Measurements from ENCODE around the gene AMPH. TPM values are rescaled to one million over a fixed set of nuclear protein-coding genes. Genes with fewer than 3 reads are reported as not detected.

Gene AMPH
- total RNA-seq, 1 experiment from 2014 or later = 9.0 TPM

GRCh38 chr7:38368191-38368605 is 263.0 kb downstream of the AMPH start:
- Mint-ChIP-seq H3K27ac (no peak overlapping the region; the same call in 1 of the 2 replicates), H3K4me3 (no peak overlapping the region), H3K36me3 (no peaks in the 10 kb centered on the region), H3K4me1 (peaks cover 17% of the 10 kb centered on the region), H3K9me3 (peaks cover 6% of the 10 kb centered on the region; the same call in 1 of the 2 replicates), H3K27me3 (ENCODE audit: low read depth) (no peaks in the 10 kb centered on the region)
- ATAC-seq (peak; percentile 84), DNase-seq (ENCODE audit: low spot score) (peak; percentile 91)
- CTCF ChIA-PET = interaction anchor here (0.6 to 4.9 kb wide), 42 partner anchors 9 to 541 kb away, joined by 3 to 89 read pairs (median 5); partner anchors contain the start of genes SFRP4, STARD3NL and VPS41
- POLR2A ChIA-PET = no interaction called here
- TF ChIP-seq, protein P1, sequence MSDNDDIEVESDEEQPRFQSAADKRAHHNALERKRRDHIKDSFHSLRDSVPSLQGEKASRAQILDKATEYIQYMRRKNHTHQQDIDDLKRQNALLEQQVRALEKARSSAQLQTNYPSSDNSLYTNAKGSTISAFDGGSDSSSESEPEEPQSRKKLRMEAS (CRISPR knock-in tag; IDR thresholded peaks at IDR 0.05) = peak; percentile 48; the same call in 1 of the 2 replicates
- TF ChIP-seq TEAD1 (CRISPR knock-in tag; IDR thresholded peaks at IDR 0.05) (0 out of 2 replicates have a peak, but pooled peaks have one; percentile 26), ZNF512 (CRISPR knock-in tag; IDR thresholded peaks at IDR 0.05; ENCODE audit: borderline replicate concordance) (no peak), ZNF263 (CRISPR knock-in tag; IDR thresholded peaks at IDR 0.05; ENCODE audit: low read depth) (peak; percentile 92), CTCF (IDR thresholded peaks at IDR 0.05) (peak; percentile 68), SP1 (CRISPR knock-in tag; conservative IDR thresholded peaks at IDR 0.05) (no peak), ZBTB21 (CRISPR knock-in tag; IDR thresholded peaks at IDR 0.05; ENCODE audit: borderline replicate concordance) (peak; percentile 70; the same call in 1 of the 2 replicates), HMGA2 (CRISPR knock-in tag; IDR thresholded peaks at IDR 0.05) (no peak), MXD4 (CRISPR knock-in tag; IDR thresholded peaks at IDR 0.05; ENCODE audit: borderline replicate concordance) (no peak)
- TF ChIP-seq, protein P2, sequence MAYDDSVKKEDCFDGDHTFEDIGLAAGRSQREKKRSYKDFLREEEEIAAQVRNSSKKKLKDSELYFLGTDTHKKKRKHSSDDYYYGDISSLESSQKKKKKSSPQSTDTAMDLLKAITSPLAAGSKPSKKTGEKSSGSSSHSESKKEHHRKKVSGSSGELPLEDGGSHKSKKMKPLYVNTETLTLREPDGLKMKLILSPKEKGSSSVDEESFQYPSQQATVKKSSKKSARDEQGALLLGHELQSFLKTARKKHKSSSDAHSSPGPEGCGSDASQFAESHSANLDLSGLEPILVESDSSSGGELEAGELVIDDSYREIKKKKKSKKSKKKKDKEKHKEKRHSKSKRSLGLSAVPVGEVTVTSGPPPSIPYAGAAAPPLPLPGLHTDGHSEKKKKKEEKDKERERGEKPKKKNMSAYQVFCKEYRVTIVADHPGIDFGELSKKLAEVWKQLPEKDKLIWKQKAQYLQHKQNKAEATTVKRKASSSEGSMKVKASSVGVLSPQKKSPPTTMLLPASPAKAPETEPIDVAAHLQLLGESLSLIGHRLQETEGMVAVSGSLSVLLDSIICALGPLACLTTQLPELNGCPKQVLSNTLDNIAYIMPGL (CRISPR knock-in tag; IDR thresholded peaks at IDR 0.05) = peak; percentile 74; the same call in 1 of the 2 replicates

DNA sequence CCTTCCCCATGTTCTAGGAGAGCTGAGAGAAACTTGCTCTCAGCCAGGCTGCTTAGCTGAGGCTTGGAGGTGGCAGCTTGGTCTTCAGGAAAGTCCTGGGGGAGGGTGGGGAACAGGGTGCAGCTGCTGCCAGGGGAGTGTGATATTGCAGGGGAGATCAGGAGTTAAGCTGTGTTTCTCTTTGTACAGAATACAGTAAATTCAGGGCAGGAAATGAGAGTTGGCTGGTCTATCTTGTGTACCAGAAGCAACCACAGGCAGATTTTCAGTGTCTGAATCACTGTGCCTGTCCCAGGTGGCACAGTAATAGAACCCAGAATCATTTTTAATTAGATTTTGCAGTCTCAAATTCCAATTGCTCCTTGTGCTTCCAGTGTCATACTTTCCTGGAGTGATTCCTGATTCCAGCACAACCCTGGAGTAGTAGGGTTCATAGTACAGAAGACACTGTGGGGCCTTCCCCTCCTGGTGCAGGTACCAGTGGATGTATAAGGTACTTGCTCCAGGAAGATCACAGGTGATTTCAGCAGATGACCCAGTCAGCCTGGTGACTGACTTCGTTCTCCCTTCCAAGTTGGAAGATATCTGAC is 263.8 kb downstream of the AMPH start:
- Mint-ChIP-seq H3K4me1 (peaks cover 17% of the 10 kb centered on the region), H3K4me3 (no peak overlapping the region), H3K27me3 (ENCODE audit: low read depth) (no peaks in the 10 kb centered on the region), H3K9me3 (peaks cover 6% of the 10 kb centered on the region; the same call in 1 of the 2 replicates), H3K36me3 (no peaks in the 10 kb centered on the region), H3K27ac (no peak overlapping the region)
- ATAC-seq (no peak), DNase-seq (ENCODE audit: low spot score) (no peak)
- POLR2A ChIA-PET = no interaction called here
- CTCF ChIA-PET = interaction anchor here (0.6 to 4.9 kb wide), 40 partner anchors 8 to 464 kb away, joined by 3 to 89 read pairs (median 5); partner anchors contain the start of genes SFRP4 and STARD3NL
- TF ChIP-seq AR (CRISPR knock-in tag; IDR thresholded peaks at IDR 0.05) (no peak), OVOL2 (CRISPR knock-in tag; IDR thresholded peaks at IDR 0.05; ENCODE audit: borderline replicate concordance) (no peak), ZNF416 (CRISPR knock-in tag; IDR thresholded peaks at IDR 0.05) (no peak), NFYB (CRISPR knock-in tag; conservative IDR thresholded peaks at IDR 0.05; ENCODE audit: low read depth) (no peak), E2F1 (CRISPR knock-in tag; IDR thresholded peaks at IDR 0.05) (no peak), ZNF317 (CRISPR knock-in tag; IDR thresholded peaks at IDR 0.05; ENCODE audit: borderline replicate concordance, low read depth) (no peak), NR3C1 (CRISPR knock-in tag; conservative IDR thresholded peaks at IDR 0.05; ENCODE audit: low read depth) (no peak), ZNF263 (CRISPR knock-in tag; IDR thresholded peaks at IDR 0.05; ENCODE audit: low read depth) (no peak), ARID4B (CRISPR knock-in tag; IDR thresholded peaks at IDR 0.05; ENCODE audit: borderline replicate concordance) (no peak), ZNF232 (CRISPR knock-in tag; IDR thresholded peaks at IDR 0.05) (no peak)
- TF ChIP-seq, protein P1 (CRISPR knock-in tag; IDR thresholded peaks at IDR 0.05) = no peak
